Measurements from ENCODE around the gene SPRED2. TPM values are rescaled to one million over a fixed set of nuclear protein-coding genes. Genes with fewer than 3 reads are reported as not detected.

SPRED2 gene
- total and polyA plus RNA-seq, 3 donors from 2014 or later: 10.0 to 14.1 (median 11.3) TPM

DNA sequence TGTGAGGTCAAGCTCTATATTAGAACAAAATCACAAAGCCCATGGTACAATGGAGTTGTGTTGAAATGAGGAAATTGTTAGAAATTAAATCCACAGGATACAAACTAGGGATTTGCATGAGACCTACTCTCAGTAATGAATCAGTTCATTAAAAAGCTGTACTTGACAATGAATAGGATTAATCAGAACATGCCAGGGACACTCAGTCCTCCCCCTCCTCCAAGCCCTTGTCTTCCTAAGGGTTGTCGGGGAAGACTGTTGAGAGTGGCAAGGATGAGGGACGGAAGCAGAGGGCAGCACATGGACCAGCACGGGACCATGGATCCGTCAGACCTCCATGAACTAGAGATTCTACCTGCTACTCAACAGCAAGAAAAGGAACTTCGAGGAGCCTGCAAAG lies 39.8 kb downstream of the SPRED2 start:
- 59 to 71% methylated on average over 5 of the region's 5 CpGs for WGBS, 2 donors
- intact Hi-C loops (cut with DNase I; ENCODE audit: low total_unique reads): no loop called here
- H3K36me3 ChIP-seq (ENCODE audit: low read depth, missing control alignments): no peaks in the 10 kb centered on the region
- H3K27me3 ChIP-seq: no peaks in the 10 kb centered on the region
- H3K9me3 ChIP-seq: no peaks in the 10 kb centered on the region
- no peak overlapping the region for H3K4me3 ChIP-seq
- H3K4me1 ChIP-seq: peaks cover 4% of the 10 kb centered on the region
- TF ChIP-seq POLR2A (IDR thresholded peaks at IDR 0.05): no peak
- TF ChIP-seq, protein P1, sequence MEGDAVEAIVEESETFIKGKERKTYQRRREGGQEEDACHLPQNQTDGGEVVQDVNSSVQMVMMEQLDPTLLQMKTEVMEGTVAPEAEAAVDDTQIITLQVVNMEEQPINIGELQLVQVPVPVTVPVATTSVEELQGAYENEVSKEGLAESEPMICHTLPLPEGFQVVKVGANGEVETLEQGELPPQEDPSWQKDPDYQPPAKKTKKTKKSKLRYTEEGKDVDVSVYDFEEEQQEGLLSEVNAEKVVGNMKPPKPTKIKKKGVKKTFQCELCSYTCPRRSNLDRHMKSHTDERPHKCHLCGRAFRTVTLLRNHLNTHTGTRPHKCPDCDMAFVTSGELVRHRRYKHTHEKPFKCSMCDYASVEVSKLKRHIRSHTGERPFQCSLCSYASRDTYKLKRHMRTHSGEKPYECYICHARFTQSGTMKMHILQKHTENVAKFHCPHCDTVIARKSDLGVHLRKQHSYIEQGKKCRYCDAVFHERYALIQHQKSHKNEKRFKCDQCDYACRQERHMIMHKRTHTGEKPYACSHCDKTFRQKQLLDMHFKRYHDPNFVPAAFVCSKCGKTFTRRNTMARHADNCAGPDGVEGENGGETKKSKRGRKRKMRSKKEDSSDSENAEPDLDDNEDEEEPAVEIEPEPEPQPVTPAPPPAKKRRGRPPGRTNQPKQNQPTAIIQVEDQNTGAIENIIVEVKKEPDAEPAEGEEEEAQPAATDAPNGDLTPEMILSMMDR (IDR thresholded peaks at IDR 0.05): no peak
- H3K27ac ChIP-seq: no peak overlapping the region
- DNase-seq: no peak

DNA sequence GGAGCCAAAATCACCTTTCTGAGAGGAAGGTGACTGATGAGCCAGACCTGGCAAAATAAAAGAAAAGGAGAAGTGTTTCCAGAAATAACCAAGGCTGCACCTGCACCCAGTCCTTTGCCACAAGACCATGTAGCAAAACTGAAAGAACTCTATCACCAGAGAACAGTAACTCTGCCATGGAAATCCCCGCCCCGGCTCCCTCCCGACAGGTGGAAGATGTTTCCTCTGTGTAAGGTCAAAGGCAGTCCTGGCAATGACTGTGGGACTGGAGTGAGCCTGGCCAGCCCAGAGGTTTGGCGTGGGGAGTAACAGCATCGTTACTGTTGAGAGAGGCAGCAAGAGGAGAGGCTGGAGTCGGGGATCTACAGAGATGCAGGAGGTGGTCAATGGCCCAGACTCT lies 42.3 kb downstream of the SPRED2 start:
- intact Hi-C loops (cut with DNase I; ENCODE audit: low total_unique reads): no loop called here
- DNase-seq: no peak
- Histone ChIP-seq H3K9me3 (no peaks in the 10 kb centered on the region), H3K4me1 (no peaks in the 10 kb centered on the region), H3K27ac (no peak overlapping the region), H3K4me3 (no peak overlapping the region), H3K36me3 (ENCODE audit: low read depth, missing control alignments) (no peaks in the 10 kb centered on the region), H3K27me3 (no peaks in the 10 kb centered on the region)
- 65 to 73% methylated on average over 6 of the region's 6 CpGs for WGBS, 2 donors
- TF ChIP-seq, protein P1 (IDR thresholded peaks at IDR 0.05): no peak
- no peak for TF ChIP-seq POLR2A (IDR thresholded peaks at IDR 0.05)

- H3K4me1 ChIP-seq: peaks cover 3% of the 10 kb centered on the region
- no peak overlapping the region for H3K27ac ChIP-seq
- H3K9me3 ChIP-seq: no peaks in the 10 kb centered on the region
- no peaks in the 10 kb centered on the region for H3K27me3 ChIP-seq
- intact Hi-C loops (cut with DNase I; ENCODE audit: low total_unique reads): no loop called here
- TF ChIP-seq, protein P1 (IDR thresholded peaks at IDR 0.05): no peak
- TF ChIP-seq POLR2A (IDR thresholded peaks at IDR 0.05): no peak
- no peaks in the 10 kb centered on the region for H3K36me3 ChIP-seq (ENCODE audit: low read depth, missing control alignments)
- H3K4me3 ChIP-seq: no peak overlapping the region
- no peak for DNase-seq
- WGBS, 2 donors: 92 to 93% methylated on average over 1 of the region's 1 CpG
These were observed 42.9 kb downstream of the SPRED2 start for GRCh38 chr2:65389476-65389875.

GRCh38 chr2:65388596-65389390 lies 43.6 kb downstream of the SPRED2 start:
- Histone ChIP-seq H3K4me3 (no peak overlapping the region), H3K27ac (no peak overlapping the region), H3K27me3 (no peaks in the 10 kb centered on the region), H3K4me1 (peaks cover 10% of the 10 kb centered on the region), H3K36me3 (ENCODE audit: low read depth, missing control alignments) (no peaks in the 10 kb centered on the region), H3K9me3 (no peaks in the 10 kb centered on the region)
- 85 to 89% methylated on average over 3 of the region's 3 CpGs for WGBS, 2 donors
- TF ChIP-seq, protein P1 (IDR thresholded peaks at IDR 0.05): no peak
- no peak for TF ChIP-seq POLR2A (IDR thresholded peaks at IDR 0.05)
- DNase-seq: no peak
- intact Hi-C loops (cut with DNase I; ENCODE audit: low total_unique reads): no loop called here

GRCh38 chr2:65388051-65388531 lies 44.3 kb downstream of the SPRED2 start:
- 79 to 97% methylated on average over 13 to 16 of the region's 16 CpGs for WGBS, 2 donors
- H3K9me3 ChIP-seq: no peaks in the 10 kb centered on the region
- no peak for TF ChIP-seq POLR2A (IDR thresholded peaks at IDR 0.05)
- TF ChIP-seq, protein P1 (IDR thresholded peaks at IDR 0.05): no peak
- H3K27ac ChIP-seq: no peak overlapping the region
- H3K27me3 ChIP-seq: no peaks in the 10 kb centered on the region
- H3K36me3 ChIP-seq (ENCODE audit: low read depth, missing control alignments): no peaks in the 10 kb centered on the region
- H3K4me1 ChIP-seq: peaks cover 17% of the 10 kb centered on the region
- intact Hi-C loops (cut with DNase I; ENCODE audit: low total_unique reads): no loop called here
- no peak for DNase-seq
- no peak overlapping the region for H3K4me3 ChIP-seq

All from testis (tissue), 3 donors.